DMS79 (cell line): Measurements from ENCODE around the gene SLC23A2.
A peak's percentile ranks its signal among the peaks of the same experiment; 100 is the strongest.
"Not testable (repeated sequence)": the region's sequence is repeated elsewhere in the genome, so short reads cannot be mapped to it uniquely, and the experiment has no call there.

Source experiments
- DNase-seq: peaks from one replicate; lab custom pipeline; 2025; lab: John Stamatoyannopoulos, UW

SLC23A2 gene

DNA sequence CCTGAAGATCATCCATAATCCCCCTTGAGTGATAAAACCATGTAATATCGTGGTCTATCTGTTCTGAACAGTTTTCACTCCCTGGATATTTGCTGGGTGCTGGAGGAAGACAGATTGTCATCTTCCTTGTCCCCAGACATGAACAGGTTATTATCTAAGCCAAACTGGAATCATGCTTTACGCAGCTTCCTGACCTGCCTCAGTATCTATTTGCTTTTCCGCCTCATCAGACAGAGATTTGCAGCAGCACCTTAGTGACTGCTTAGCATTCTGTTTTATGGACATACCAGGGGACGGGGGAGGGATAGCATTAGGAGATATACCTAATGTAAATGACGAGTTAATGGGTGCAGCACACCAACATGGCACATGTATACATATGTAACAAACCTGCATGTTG is 124.6 kb downstream of the SLC23A2 start:
- DNase-seq: no peak

DNA sequence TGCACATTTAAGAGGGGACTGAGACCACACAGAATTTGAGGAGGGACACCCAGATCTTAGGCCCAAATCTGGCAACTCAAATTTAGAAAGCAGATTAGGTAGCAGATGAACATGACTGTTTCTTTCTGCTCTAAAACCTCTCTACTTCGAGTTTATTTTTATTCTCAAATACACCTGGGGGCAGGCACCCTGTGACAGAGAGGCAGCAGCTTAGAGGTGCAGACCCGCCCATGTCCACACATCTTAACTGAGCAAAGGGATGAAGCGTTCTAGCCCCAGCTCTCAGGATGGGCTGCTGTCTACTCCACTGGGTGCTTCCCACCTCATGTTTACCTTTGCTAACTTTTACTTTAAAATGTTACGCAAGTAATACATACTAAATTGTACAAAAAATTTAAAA is 125.0 kb downstream of the SLC23A2 start:
- no peak for DNase-seq

GRCh38 chr20:4875578-4876067 is 125.7 kb downstream of the SLC23A2 start:
- DNase-seq: peak; percentile 84

- DNase-seq: no peak
Measured at GRCh38 chr20:4873396-4873795, 127.9 kb downstream of the SLC23A2 start.

GRCh38 chr20:4871486-4871885 is 129.8 kb downstream of the SLC23A2 start:
- no peak for DNase-seq

DNA sequence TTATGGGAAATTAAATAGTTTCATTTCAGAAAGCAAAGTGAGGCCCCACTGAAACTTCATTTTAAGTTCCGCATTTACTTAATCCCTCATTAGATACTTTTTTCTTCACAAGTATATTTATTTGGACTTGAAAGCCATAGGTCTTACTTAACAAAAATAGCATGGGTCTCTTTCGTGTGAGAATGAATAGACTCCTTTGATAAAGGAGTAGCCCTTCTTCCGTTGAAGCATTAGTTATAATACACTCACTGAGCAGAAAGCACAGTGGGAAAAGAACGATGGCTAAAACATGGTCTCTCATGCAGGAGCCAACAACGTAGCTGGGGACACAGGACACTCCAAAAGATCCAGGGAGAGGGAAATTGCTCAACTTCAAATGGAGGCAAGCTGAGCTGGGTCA is 130.4 kb downstream of the SLC23A2 start:
- DNase-seq: no peak

- peak; percentile 33 for DNase-seq
Measured at GRCh38 chr20:4869290-4870193, 131.8 kb downstream of the SLC23A2 start.

GRCh38 chr20:4867051-4867450 is 134.3 kb downstream of the SLC23A2 start:
- DNase-seq: no peak

DNA sequence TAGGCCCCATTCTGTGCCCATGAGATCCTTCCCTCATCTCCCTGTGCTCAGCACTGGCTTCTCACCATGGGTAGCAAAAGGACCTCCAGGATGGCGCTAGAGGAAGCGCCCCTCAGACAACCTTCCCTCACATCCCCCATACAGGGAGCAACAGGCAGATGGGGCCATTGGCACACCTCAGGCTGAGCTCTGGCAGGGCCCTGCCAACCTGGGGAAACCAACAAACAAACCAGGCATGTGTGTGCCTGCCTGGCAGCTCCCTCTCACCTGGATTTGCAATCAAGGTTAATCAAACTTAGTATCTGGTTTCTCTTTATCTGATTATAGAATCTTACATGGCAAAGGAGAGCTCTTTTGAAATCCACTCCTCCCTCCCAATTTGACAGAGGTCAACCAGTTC is 134.9 kb downstream of the SLC23A2 start:
- DNase-seq: no peak

DNA sequence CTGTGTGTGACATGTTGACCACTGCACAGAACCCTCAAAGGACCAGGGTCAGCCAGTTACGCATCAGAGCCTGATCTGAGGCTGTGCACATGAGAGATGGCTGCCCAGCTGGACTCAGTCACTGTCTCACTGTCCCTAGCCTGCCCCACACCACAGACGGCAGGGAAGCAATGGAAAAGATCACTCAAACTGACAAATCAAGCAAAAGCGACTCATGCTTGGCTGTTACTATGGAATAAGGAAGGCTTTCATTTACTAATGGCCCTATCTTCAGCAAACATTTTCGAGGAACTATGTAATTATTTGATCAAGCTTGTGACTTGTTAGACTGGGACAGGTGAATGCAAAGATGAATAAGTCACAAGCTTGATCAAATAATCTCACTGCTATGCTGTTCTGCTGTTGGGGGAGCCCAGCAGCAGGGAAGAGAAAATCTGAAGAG is 137.0 kb downstream of the SLC23A2 start:
- DNase-seq: no peak

- DNase-seq: no peak
Measured at GRCh38 chr20:4862661-4863060, 138.6 kb downstream of the SLC23A2 start.

GRCh38 chr20:4861961-4862360 is 139.3 kb downstream of the SLC23A2 start:
- DNase-seq: no peak

GRCh38 chr20:4858000-4858399 is 143.3 kb downstream of the SLC23A2 start:
- DNase-seq: no peak

GRCh38 chr20:4856022-4856755 is 145.1 kb downstream of the SLC23A2 start:
- no peak for DNase-seq

- no peak for DNase-seq
Measured at GRCh38 chr20:4855555-4855954, 145.8 kb downstream of the SLC23A2 start.

- no peak for DNase-seq
Measured at GRCh38 chr20:4855097-4855496, 146.2 kb downstream of the SLC23A2 start.

DNA sequence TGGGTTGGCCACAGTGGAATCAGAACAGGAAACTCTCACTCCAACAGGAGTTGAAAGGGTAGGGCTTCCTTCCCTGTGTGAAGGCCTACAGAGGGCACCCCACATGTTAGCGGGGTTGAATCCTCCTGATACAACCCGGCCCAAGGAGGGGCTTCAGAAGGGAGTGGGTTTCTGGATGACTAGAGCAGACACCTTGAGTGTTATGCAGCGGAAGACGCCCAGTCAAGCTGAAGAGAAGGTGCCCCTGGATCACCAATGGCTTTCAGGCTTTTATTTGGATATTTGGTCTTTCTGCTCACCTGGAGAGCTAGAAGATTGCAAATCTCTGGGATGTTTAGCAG is 146.8 kb downstream of the SLC23A2 start:
- DNase-seq: no peak

GRCh38 chr20:4853757-4854560 is 147.4 kb downstream of the SLC23A2 start:
- no peak for DNase-seq

DNA sequence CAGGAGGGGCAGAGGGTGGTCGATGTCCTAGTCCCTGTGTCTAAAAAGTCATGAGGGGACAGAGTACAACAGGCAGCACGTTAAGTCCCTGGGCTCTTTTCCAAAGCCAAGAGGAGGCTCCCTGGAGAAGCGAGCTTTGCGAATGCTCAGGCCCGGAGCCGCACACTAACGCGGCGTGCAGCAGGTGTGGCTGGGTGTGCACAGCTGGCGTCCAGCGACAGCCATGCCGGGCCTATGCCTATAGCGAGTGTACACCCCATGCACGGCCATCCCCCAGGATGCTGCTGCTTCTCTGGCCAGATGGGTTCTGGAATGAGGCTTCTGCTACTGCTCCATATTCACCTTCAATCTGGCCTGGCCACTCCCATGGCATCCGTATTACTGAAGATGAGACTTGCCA is 148.3 kb downstream of the SLC23A2 start:
- DNase-seq: no peak

GRCh38 chr20:4850960-4851359 is 150.3 kb downstream of the SLC23A2 start:
- no peak for DNase-seq

DNA sequence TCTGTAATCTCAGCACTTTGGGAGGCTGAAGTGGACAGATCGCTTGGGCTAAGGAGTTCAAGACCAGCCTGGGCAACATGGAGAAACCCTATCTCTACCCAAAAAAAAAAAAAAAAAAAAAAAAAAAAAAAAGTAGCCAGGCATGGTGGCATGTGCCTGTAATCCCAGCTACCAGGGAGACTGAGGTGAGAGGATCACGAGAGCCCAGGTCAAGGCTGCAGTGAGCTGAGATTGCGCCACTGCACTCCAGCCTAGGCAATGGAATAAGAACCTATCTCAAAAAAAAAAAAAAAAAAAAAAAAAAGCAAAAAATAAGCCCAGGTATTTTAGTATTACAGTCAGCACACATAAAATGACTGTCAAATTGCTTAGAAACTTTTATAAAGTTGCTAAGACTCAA is 152.5 kb downstream of the SLC23A2 start:
- not testable (repeated sequence) for DNase-seq

DNA sequence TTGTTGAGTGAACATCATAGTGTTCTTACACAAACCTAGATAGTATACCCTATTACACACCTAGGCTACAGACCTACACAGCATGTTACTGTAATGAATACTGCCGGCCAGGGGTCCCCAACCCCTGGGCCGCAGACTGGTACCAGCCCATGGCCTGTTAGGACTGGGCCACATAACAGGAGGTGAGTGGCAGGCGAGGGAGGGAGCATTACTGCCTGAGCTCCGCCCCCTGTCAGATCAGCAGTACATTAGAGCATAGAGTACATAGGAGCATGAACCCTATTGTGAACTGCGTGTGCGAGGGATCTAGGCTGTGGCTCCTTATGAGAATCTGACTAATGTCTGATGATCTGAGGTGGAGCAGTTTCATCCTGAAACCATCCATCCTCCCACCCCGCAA is 153.3 kb downstream of the SLC23A2 start:
- DNase-seq: no peak
